Measurements from ENCODE around the gene SH3BGRL2.

Gene SH3BGRL2

GRCh38 chr6:79648328-79648727 is 17.2 kb downstream of the SH3BGRL2 start:
- Histone ChIP-seq H3K14ac (ENCODE audit: low read length) (no peak overlapping the region), H3K27ac (replicated peaks; ENCODE audit: low read length) (no peak overlapping the region), H4K8ac (ENCODE audit: low read depth, low read length) (no peak overlapping the region), H3K4me1 (ENCODE audit: control insufficient read depth in 2 of 2, insufficient read depth in 1 of 2, low read depth in 1 of 2, low read length in 2 of 2) (peaks cover 0 to 9% of the 10 kb centered on the region in 2 donors), H3K9ac (ENCODE audit: low read depth, low read length, poor library complexity) (no peak overlapping the region), H4K91ac (ENCODE audit: low read depth, low read length, poor library complexity) (no peak overlapping the region), H3K27me3 (ENCODE audit: control insufficient read depth in 3 of 3, insufficient read depth in 3 of 3, low read depth in 1 of 3, low read length in 3 of 3) (no peaks in the 10 kb centered on the region), H2BK12ac (ENCODE audit: low read length) (no peak overlapping the region), H2AFZ (ENCODE audit: low read length) (no peak overlapping the region), H2AK5ac (ENCODE audit: low read depth, low read length) (no peak overlapping the region), H3K4me3 (ENCODE audit: low read length in 2 of 2) (no peak overlapping the region), H3K4me2 (ENCODE audit: insufficient read depth, low read length, poor library complexity, severe bottlenecking) (no peak overlapping the region), H3K9me3 (replicated peaks in 1 of 2; ENCODE audit: control insufficient read depth in 2 of 2, insufficient read depth in 1 of 2, low read depth in 1 of 2, low read length in 2 of 2) (no peaks in the 10 kb centered on the region), H3K79me1 (ENCODE audit: low read depth, low read length) (no peaks in the 10 kb centered on the region), H2BK120ac (ENCODE audit: low read depth, low read length) (no peak overlapping the region), H2BK5ac (ENCODE audit: low read length) (no peak overlapping the region), H3K18ac (ENCODE audit: low read length) (no peak overlapping the region), H3K4ac (ENCODE audit: low read length) (no peak overlapping the region), H3K23ac (ENCODE audit: low read depth, low read length, poor library complexity) (no peak overlapping the region), H2BK15ac (ENCODE audit: low read length) (no peak overlapping the region), H3K36me3 (replicated peaks in 1 of 2; ENCODE audit: control insufficient read depth in 2 of 2, insufficient read depth in 2 of 2, low read length in 2 of 2) (no peaks in the 10 kb centered on the region)
- no peak for DNase-seq (ENCODE audit: low spot score)
- WGBS, 2 donors (ENCODE audit: extremely low coverage in 2 of 2, insufficient read length in 2 of 2, insufficient replicate concordance in 1 of 2): no CpG with 5 or more reads among the region's 2 CpGs

DNA sequence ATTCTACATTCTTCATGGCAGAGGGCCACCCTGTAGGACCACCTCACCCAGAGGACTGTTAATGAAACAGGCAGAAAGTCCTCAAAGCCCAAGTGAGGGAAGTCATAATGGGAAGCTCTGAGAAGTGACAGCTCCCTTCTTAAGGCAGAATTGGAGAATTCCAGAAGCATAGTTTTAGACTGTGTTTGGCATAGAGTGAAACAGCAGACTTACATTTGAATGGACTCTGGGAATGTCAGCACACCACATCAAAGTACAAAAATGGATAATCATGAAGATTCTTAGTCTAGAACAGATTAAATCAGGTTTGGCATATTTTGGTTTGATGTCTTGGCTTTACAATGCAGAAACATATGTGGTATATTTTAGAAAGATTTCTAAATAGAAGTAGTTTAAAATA is 17.9 kb downstream of the SH3BGRL2 start:
- Histone ChIP-seq H3K79me1 (ENCODE audit: low read depth, low read length) (no peaks in the 10 kb centered on the region), H2BK15ac (ENCODE audit: low read length) (no peak overlapping the region), H3K36me3 (replicated peaks in 1 of 2; ENCODE audit: control insufficient read depth in 2 of 2, insufficient read depth in 2 of 2, low read length in 2 of 2) (no peaks in the 10 kb centered on the region), H3K14ac (ENCODE audit: low read length) (no peak overlapping the region), H4K91ac (ENCODE audit: low read depth, low read length, poor library complexity) (no peak overlapping the region), H3K4me1 (ENCODE audit: control insufficient read depth in 2 of 2, insufficient read depth in 1 of 2, low read depth in 1 of 2, low read length in 2 of 2) (peaks cover 0 to 9% of the 10 kb centered on the region in 2 donors), H2BK5ac (ENCODE audit: low read length) (no peak overlapping the region), H3K18ac (ENCODE audit: low read length) (no peak overlapping the region), H3K9ac (ENCODE audit: low read depth, low read length, poor library complexity) (no peak overlapping the region), H3K4ac (ENCODE audit: low read length) (no peak overlapping the region), H3K4me2 (ENCODE audit: insufficient read depth, low read length, poor library complexity, severe bottlenecking) (no peak overlapping the region), H3K9me3 (replicated peaks in 1 of 2; ENCODE audit: control insufficient read depth in 2 of 2, insufficient read depth in 1 of 2, low read depth in 1 of 2, low read length in 2 of 2) (no peaks in the 10 kb centered on the region), H2BK120ac (ENCODE audit: low read depth, low read length) (no peak overlapping the region), H2AFZ (ENCODE audit: low read length) (no peak overlapping the region), H3K23ac (ENCODE audit: low read depth, low read length, poor library complexity) (no peak overlapping the region), H3K27me3 (ENCODE audit: control insufficient read depth in 3 of 3, insufficient read depth in 3 of 3, low read depth in 1 of 3, low read length in 3 of 3) (no peaks in the 10 kb centered on the region), H2BK12ac (ENCODE audit: low read length) (no peak overlapping the region), H4K8ac (ENCODE audit: low read depth, low read length) (no peak overlapping the region), H3K27ac (replicated peaks; ENCODE audit: low read length) (no peak overlapping the region), H3K4me3 (ENCODE audit: low read length in 2 of 2) (no peak overlapping the region), H2AK5ac (ENCODE audit: low read depth, low read length) (no peak overlapping the region)
- DNase-seq (ENCODE audit: low spot score): no peak

GRCh38 chr6:79650950-79651349 is 19.8 kb downstream of the SH3BGRL2 start:
- Histone ChIP-seq H3K4me3 (ENCODE audit: low read length in 2 of 2) (no peak overlapping the region), H3K27me3 (ENCODE audit: control insufficient read depth in 3 of 3, insufficient read depth in 3 of 3, low read depth in 1 of 3, low read length in 3 of 3) (no peaks in the 10 kb centered on the region), H4K8ac (ENCODE audit: low read depth, low read length) (no peak overlapping the region), H3K14ac (ENCODE audit: low read length) (no peak overlapping the region), H2BK12ac (ENCODE audit: low read length) (no peak overlapping the region), H3K27ac (replicated peaks; ENCODE audit: low read length) (no peak overlapping the region), H3K23ac (ENCODE audit: low read depth, low read length, poor library complexity) (no peak overlapping the region), H3K79me1 (ENCODE audit: low read depth, low read length) (no peaks in the 10 kb centered on the region), H2BK120ac (ENCODE audit: low read depth, low read length) (no peak overlapping the region), H3K36me3 (replicated peaks in 1 of 2; ENCODE audit: control insufficient read depth in 2 of 2, insufficient read depth in 2 of 2, low read length in 2 of 2) (no peaks in the 10 kb centered on the region), H3K9ac (ENCODE audit: low read depth, low read length, poor library complexity) (no peak overlapping the region), H2AFZ (ENCODE audit: low read length) (no peak overlapping the region), H3K4me2 (ENCODE audit: insufficient read depth, low read length, poor library complexity, severe bottlenecking) (no peak overlapping the region), H2AK5ac (ENCODE audit: low read depth, low read length) (no peak overlapping the region), H3K4ac (ENCODE audit: low read length) (no peak overlapping the region), H4K91ac (ENCODE audit: low read depth, low read length, poor library complexity) (no peak overlapping the region), H3K9me3 (replicated peaks in 1 of 2; ENCODE audit: control insufficient read depth in 2 of 2, insufficient read depth in 1 of 2, low read depth in 1 of 2, low read length in 2 of 2) (no peaks in the 10 kb centered on the region), H3K18ac (ENCODE audit: low read length) (no peak overlapping the region), H2BK5ac (ENCODE audit: low read length) (no peak overlapping the region), H2BK15ac (ENCODE audit: low read length) (no peak overlapping the region), H3K4me1 (ENCODE audit: control insufficient read depth in 2 of 2, insufficient read depth in 1 of 2, low read depth in 1 of 2, low read length in 2 of 2) (peaks cover 0 to 9% of the 10 kb centered on the region in 2 donors)
- DNase-seq (ENCODE audit: low spot score): no peak
- WGBS, 2 donors (ENCODE audit: extremely low coverage in 2 of 2, insufficient read length in 2 of 2, insufficient replicate concordance in 1 of 2): no CpG with 5 or more reads among the region's 3 CpGs

DNA sequence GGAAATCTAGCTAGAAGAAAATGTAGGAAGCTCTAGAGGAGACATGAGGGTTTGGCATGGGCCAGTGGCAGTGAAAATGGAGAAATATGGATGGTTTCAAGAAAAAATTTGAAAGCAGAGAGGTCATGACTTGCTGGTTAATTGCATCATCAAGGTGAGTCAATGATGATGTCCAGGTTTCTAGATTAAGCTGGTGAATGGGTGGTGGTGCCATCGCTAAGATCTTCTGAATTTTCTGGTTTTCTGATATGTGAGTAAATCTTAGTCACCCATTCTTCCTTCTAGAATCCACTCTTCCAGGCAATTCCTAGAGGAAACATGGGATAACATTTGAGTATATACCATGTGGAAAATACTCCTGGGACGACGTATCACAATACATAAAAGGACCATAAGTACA is 25.0 kb downstream of the SH3BGRL2 start:
- Histone ChIP-seq H2BK12ac (ENCODE audit: low read length) (no peak overlapping the region), H3K27ac (replicated peaks; ENCODE audit: low read length) (no peak overlapping the region), H3K4me2 (ENCODE audit: insufficient read depth, low read length, poor library complexity, severe bottlenecking) (no peak overlapping the region), H3K79me1 (ENCODE audit: low read depth, low read length) (no peaks in the 10 kb centered on the region), H3K9ac (ENCODE audit: low read depth, low read length, poor library complexity) (no peak overlapping the region), H3K27me3 (ENCODE audit: control insufficient read depth in 3 of 3, insufficient read depth in 3 of 3, low read depth in 1 of 3, low read length in 3 of 3) (no peaks in the 10 kb centered on the region), H4K91ac (ENCODE audit: low read depth, low read length, poor library complexity) (no peak overlapping the region), H3K14ac (ENCODE audit: low read length) (no peak overlapping the region), H2AK5ac (ENCODE audit: low read depth, low read length) (no peak overlapping the region), H3K9me3 (replicated peaks in 1 of 2; ENCODE audit: control insufficient read depth in 2 of 2, insufficient read depth in 1 of 2, low read depth in 1 of 2, low read length in 2 of 2) (no peaks in the 10 kb centered on the region), H3K18ac (ENCODE audit: low read length) (no peak overlapping the region), H3K4ac (ENCODE audit: low read length) (no peak overlapping the region), H2BK5ac (ENCODE audit: low read length) (no peak overlapping the region), H3K4me3 (ENCODE audit: low read length in 2 of 2) (no peak overlapping the region), H2AFZ (ENCODE audit: low read length) (no peak overlapping the region), H3K4me1 (ENCODE audit: control insufficient read depth in 2 of 2, insufficient read depth in 1 of 2, low read depth in 1 of 2, low read length in 2 of 2) (no peaks in the 10 kb centered on the region), H3K23ac (ENCODE audit: low read depth, low read length, poor library complexity) (no peak overlapping the region), H4K8ac (ENCODE audit: low read depth, low read length) (no peak overlapping the region), H3K36me3 (replicated peaks in 1 of 2; ENCODE audit: control insufficient read depth in 2 of 2, insufficient read depth in 2 of 2, low read length in 2 of 2) (no peaks in the 10 kb centered on the region), H2BK15ac (ENCODE audit: low read length) (no peak overlapping the region), H2BK120ac (ENCODE audit: low read depth, low read length) (no peak overlapping the region)
- DNase-seq (ENCODE audit: low spot score): no peak
- WGBS, 2 donors (ENCODE audit: extremely low coverage in 2 of 2, insufficient read length in 2 of 2, insufficient replicate concordance in 1 of 2): no CpG with 5 or more reads among the region's 3 CpGs

All from neuronal stem cell (in vitro differentiated cells).